SK-N-SH (cell line): ENCODE measurements around the gene TFEB. TPM values are rescaled to one million over a fixed set of nuclear protein-coding genes. Genes with fewer than 3 reads are reported as not detected.

Experiments used
- CTCF ChIA-PET: fragments of 300-600, 350-600 bp; formaldehyde crosslinking; extraction: SDS; loops from one replicate; lab custom pipeline; 2021; lab: Yijun Ruan, JAX
- POLR2A ChIA-PET: fragments of 350-600 bp; sonication (Branson Sonifier 250); formaldehyde crosslinking; extraction: SDS; loops from one replicate; lab custom pipeline; 2020; ENCODE audit warnings: antibody characterized with exemption, inconsistent platforms; lab: Yijun Ruan, JAX
- DNase-seq: peaks from one replicate; pipeline ENCODE4 v3.0.0; 2012
- H2AFZ ChIP-seq: fragments of 200-600 bp; sonication (generic); 2 replicates; pipeline ENCODE4 v1.8.1; 2016; ENCODE audit warnings: antibody characterized with exemption, mild to moderate bottlenecking, low read depth
- H3F3A ChIP-seq: fragments of 200-600 bp; sonication (generic); replicated peaks from 2 replicates; pipeline ENCODE3; 2016; ENCODE audit warnings: antibody characterized with exemption, mild to moderate bottlenecking; ENCODE audit not compliant: insufficient read depth
- H3K27ac ChIP-seq, 2 experiments: fragments of 200-500 bp in 1 of 2; fragments of 200-600 bp in 1 of 2; sonication (Bioruptor generic) in 1 of 2; sonication (generic), shearing (Covaris generic) in 1 of 2; 2 replicates each; pipeline versions ENCODE4 v1.5.1 to v1.6.1; 2014 to 2016; ENCODE audit warnings: low read depth in 2 of 2, inconsistent platforms in 1 of 2, low read length in 1 of 2, mild to moderate bottlenecking in 1 of 2, mixed read lengths in 1 of 2
- H3K27me3 ChIP-seq: fragments of 200-600 bp; sonication (generic), shearing (Covaris generic); 2 replicates; pipeline ENCODE4 v1.6.1; 2016; ENCODE audit warnings: mixed run types; ENCODE audit not compliant: insufficient read depth
- H3K36me3 ChIP-seq, 2 experiments: fragments of 200-500 bp in 1 of 2; fragments of 200-600 bp in 1 of 2; sonication (Bioruptor generic) in 1 of 2; sonication (generic) in 1 of 2; replicated peaks in 1 of 2; 2 replicates each; pipeline versions ENCODE3 to v1.5.1; 2014 to 2016; ENCODE audit warnings: low read length in 1 of 2, mild to moderate bottlenecking in 1 of 2; ENCODE audit not compliant: insufficient read depth in 2 of 2, control insufficient read depth in 1 of 2
- H3K4me1 ChIP-seq, 2 experiments: fragments of 200-500 bp in 1 of 2; fragments of 200-600 bp in 1 of 2; sonication (Bioruptor generic) in 1 of 2; sonication (generic), shearing (Covaris generic) in 1 of 2; 2 replicates each; pipeline versions ENCODE4 v1.5.1 to v1.6.1; 2014 to 2016; ENCODE audit warnings: low read depth in 1 of 2, low read length in 1 of 2, mixed run types in 1 of 2; ENCODE audit not compliant: insufficient read depth in 2 of 2, control insufficient read depth in 1 of 2
- H3K4me2 ChIP-seq: fragments of 200-600 bp; sonication (generic), shearing (Covaris generic); 2 replicates; pipeline ENCODE4 v1.6.1; 2017; ENCODE audit warnings: mixed run types
- H3K4me3 ChIP-seq, 2 experiments: fragments of 200-500 bp in 1 of 2; fragments of 200-600 bp in 1 of 2; sonication (Bioruptor generic) in 1 of 2; sonication (generic), shearing (Covaris generic) in 1 of 2; 2 replicates each; pipeline versions ENCODE4 v1.5.1 to v1.8.1; 2014 to 2016; ENCODE audit warnings: low read depth in 2 of 2, inconsistent platforms in 1 of 2, low read length in 1 of 2, mild to moderate bottlenecking in 1 of 2, mixed read lengths in 1 of 2, moderate library complexity in 1 of 2
- H3K79me2 ChIP-seq: fragments of 200-600 bp; sonication (generic); 2 replicates; pipeline ENCODE4 v1.8.1; 2017; ENCODE audit warnings: mild to moderate bottlenecking; ENCODE audit not compliant: insufficient read depth
- H3K9ac ChIP-seq: fragments of 200-600 bp; sonication (generic); 2 replicates; pipeline ENCODE4 v1.6.1; 2017; ENCODE audit warnings: mixed run types
- H3K9me2 ChIP-seq: fragments of 200-600 bp; sonication (generic); 2 replicates; pipeline ENCODE4 v1.6.1; 2017; ENCODE audit warnings: mixed run types
- H3K9me3 ChIP-seq: fragments of 200-600 bp; sonication (generic); 2 replicates; pipeline ENCODE4 v1.6.1; 2017; ENCODE audit warnings: mixed run types, mild to moderate bottlenecking, moderate library complexity
- H4K20me1 ChIP-seq: fragments of 200-600 bp; sonication (generic); 2 replicates; pipeline ENCODE4 v1.6.1; 2017; ENCODE audit warnings: mild to moderate bottlenecking, mixed run types; ENCODE audit not compliant: insufficient read depth
- CHD2 ChIP-seq: fragments of 150-350 bp; IDR thresholded peaks from 2 replicates; pipeline ENCODE4 v1.6.1; 2018; ENCODE audit warnings: low read length; ENCODE audit not compliant: partially characterized antibody
- ELF1 ChIP-seq: IDR thresholded peaks from 2 replicates; pipeline ENCODE4 v1.4.0; 2012
- FOSL2 ChIP-seq: IDR thresholded peaks from 2 replicates; pipeline ENCODE4 v1.4.0; 2012; ENCODE audit warnings: low read depth, mild to moderate bottlenecking, moderate library complexity, borderline replicate concordance
- FOXJ3 ChIP-seq: sonication (generic); formaldehyde crosslinking; IDR thresholded peaks from 2 replicates; pipeline ENCODE4 v1.5.1; 2020; ENCODE audit warnings: mild to moderate bottlenecking, missing genetic modification reagents
- FOXM1 ChIP-seq: IDR thresholded peaks from 2 replicates; pipeline ENCODE4 v1.4.0; 2012; ENCODE audit warnings: low read depth, mild to moderate bottlenecking
- GABPA ChIP-seq: IDR thresholded peaks from 2 replicates; pipeline ENCODE4 v1.4.0; 2012; ENCODE audit warnings: low read depth, mild to moderate bottlenecking
- GATA2 ChIP-seq: sonication (generic); formaldehyde crosslinking; IDR thresholded peaks from 2 replicates; pipeline ENCODE4 v1.5.0; 2020; ENCODE audit warnings: mild to moderate bottlenecking, missing genetic modification reagents
- IRF3 ChIP-seq: fragments of 150-350 bp; IDR thresholded peaks from 2 replicates; pipeline ENCODE4 v1.6.1; 2016; ENCODE audit warnings: mild to moderate bottlenecking, low read depth, low read length
- JUND ChIP-seq: IDR thresholded peaks from 2 replicates; pipeline ENCODE4 v1.4.0; 2012
- MEF2A ChIP-seq: IDR thresholded peaks from 2 replicates; pipeline ENCODE4 v1.4.0; 2012; ENCODE audit warnings: low read depth, borderline replicate concordance
- MXI1 ChIP-seq: IDR thresholded peaks from 2 replicates; pipeline ENCODE4 v1.6.1; 2012; ENCODE audit warnings: mild to moderate bottlenecking, low read depth, low read length, improper control_type of control experiment
- NFIC ChIP-seq: IDR thresholded peaks from 2 replicates; pipeline ENCODE4 v1.4.0; 2012; ENCODE audit warnings: borderline replicate concordance
- POLR2AphosphoS5 ChIP-seq: IDR thresholded peaks from 2 replicates; pipeline ENCODE4 v1.6.1; 2012; ENCODE audit warnings: low read depth, low read length
- RXRA ChIP-seq: IDR thresholded peaks from 2 replicates; pipeline ENCODE4 v1.4.0; 2012; ENCODE audit warnings: low read depth, mild to moderate bottlenecking, borderline replicate concordance
- SMC3 ChIP-seq: IDR thresholded peaks from 2 replicates; pipeline ENCODE4 v1.6.1; 2012; ENCODE audit warnings: low read depth, low read length, improper control_type of control experiment
- TCF12 ChIP-seq: IDR thresholded peaks from 2 replicates; pipeline ENCODE4 v1.4.0; 2012
- TEAD4 ChIP-seq: IDR thresholded peaks from 2 replicates; pipeline ENCODE4 v1.4.0; 2012; ENCODE audit warnings: mild to moderate bottlenecking, borderline replicate concordance; ENCODE audit not compliant: insufficient read depth
- YY1 ChIP-seq: IDR thresholded peaks from 2 replicates; pipeline ENCODE4 v1.4.0; 2012; ENCODE audit warnings: low read depth, mild to moderate bottlenecking
- WGBS: methylation state at CpG from one replicate; pipeline ENCODE4 v1.1.6; 2017; ENCODE audit warnings: low lambda C conversion rate; 5-methylcytosine and 5-hydroxymethylcytosine counted together
- polyA plus RNA-seq, 3 experiments: library from polyadenylated mRNA; depleted of rRNA; stranded (reverse); fragments of >200 nt; gene quantifications; 2 replicates each; pipeline ENCODE4 v1.2.3, GENCODE V29; 2012
- TF ChIP-seq, protein P1 (sequence below): fragments of 150-350 bp; IDR thresholded peaks from 2 replicates; pipeline ENCODE4 v1.6.1; 2017; ENCODE audit warnings: antibody characterized with exemption, low read length, low read depth, borderline replicate concordance
- TF ChIP-seq, protein P2 (sequence below): IDR thresholded peaks from 2 replicates; pipeline ENCODE4 v1.4.0; 2012; ENCODE audit warnings: low read depth, borderline replicate concordance

The TFEB gene
- polyA plus RNA-seq, 1 of the 3 experiments (the other 2 are of a cell fraction), result 6.2 TPM

DNA sequence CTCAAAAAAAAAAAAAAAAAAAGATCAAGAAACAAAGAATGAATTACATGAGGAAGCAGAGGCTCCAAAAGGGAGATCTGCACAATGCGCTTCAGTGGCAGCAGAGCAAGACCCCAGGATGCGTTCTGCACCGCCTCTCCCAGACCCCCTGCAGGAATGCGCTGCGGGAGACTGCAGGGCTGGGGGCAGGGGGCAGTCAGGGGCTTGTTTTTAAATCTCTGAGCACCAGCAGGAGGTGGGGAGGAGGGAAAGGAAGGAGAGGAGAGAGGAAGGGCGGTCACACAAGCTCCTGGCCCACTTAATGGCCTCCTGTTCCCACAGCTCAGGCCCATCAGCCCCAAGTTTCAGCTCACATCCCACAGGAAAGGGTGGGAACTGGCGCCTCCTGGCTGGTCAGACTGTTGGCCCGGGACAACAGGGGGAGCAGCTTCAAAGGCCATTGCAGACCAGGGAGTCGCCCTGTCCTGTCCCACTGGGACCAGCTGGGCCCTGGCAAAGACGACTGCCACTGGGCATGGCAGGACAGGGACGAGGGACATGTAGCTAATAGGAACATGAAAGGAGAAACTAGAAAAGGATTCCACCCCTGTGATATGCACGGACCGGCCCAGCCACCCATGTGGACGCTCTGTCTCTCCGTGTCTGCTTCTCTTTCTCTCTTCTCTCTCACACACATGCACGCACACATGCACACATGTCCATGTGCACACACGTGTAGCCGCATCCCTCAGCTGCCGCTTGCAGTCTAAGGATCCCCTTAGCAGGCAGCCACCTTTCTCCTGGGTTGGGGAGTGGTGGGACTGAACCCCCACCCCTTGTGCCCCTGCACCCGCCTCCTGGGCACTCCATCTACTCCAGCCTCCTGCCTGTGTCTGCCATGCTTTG lies 34.7 kb downstream of the TFEB start:
- no peaks in the 10 kb centered on the region for H3K27me3 ChIP-seq
- CTCF ChIA-PET, result interaction anchor here (0.8 to 2.3 kb wide), 8 partner anchors 17 to 333 kb away, joined by 3 to 17 read pairs (median 3); partner anchors contain the start of gene TFEB

DNA sequence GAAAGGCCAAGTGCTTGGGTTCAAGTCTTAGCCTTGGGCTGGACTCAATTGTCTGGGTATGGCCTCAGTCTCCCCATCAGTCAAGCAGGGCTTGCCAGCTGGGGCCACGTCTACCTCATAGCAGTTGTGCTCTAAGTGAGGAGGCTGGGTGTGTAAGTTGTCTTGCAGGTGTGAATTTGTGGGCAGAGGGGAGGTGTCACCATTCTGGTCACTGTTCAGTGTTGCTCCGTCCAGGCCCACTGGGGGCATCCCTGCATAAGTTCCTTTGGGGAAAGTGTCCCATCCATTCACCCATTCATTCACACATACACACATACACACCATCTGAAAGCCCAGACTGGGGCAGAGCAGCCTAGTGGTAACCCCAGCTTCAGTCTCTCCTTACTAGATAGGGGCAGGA lies 36.3 kb downstream of the TFEB start:
- no peaks in the 10 kb centered on the region for H4K20me1 ChIP-seq
- peaks cover 35% of the 10 kb centered on the region for H3F3A ChIP-seq
- H3K9me3 ChIP-seq, result no peaks in the 10 kb centered on the region
- no peaks in the 10 kb centered on the region for H3K27me3 ChIP-seq
- no peaks in the 10 kb centered on the region for H3K9me2 ChIP-seq
- peaks cover 15 to 31% of the 10 kb centered on the region in 2 experiments for H3K4me1 ChIP-seq
- H3K4me3 ChIP-seq, result 0 out of 4 replicates have a peak overlapping the region, but pooled peaks of 1 of the 2 experiments have one; percentile 12
- POLR2A ChIA-PET, result no interaction called here
- H3K4me2 ChIP-seq, result peak overlapping the region; percentile 81
- H3K27ac ChIP-seq, result peak overlapping the region in 1 of 2 experiments; percentile 100; a peak in 2 of 4 replicates
- 100% methylated on average over 1 of the region's 2 CpGs for WGBS
- CTCF ChIA-PET, result interaction anchor here (0.7 to 2.5 kb wide), 9 partner anchors 9 to 331 kb away, joined by 3 to 17 read pairs (median 3); partner anchors contain the start of gene TOMM6
- DNase-seq, result no peak
- no peak overlapping the region for H2AFZ ChIP-seq
- H3K9ac ChIP-seq, result peak overlapping the region; percentile 81
- no peaks in the 10 kb centered on the region for H3K36me3 ChIP-seq
- peaks cover 18% of the 10 kb centered on the region for H3K79me2 ChIP-seq
- TF ChIP-seq FOSL2, result no peak
- no peak for TF ChIP-seq ELF1
- no peak for TF ChIP-seq FOXM1
- no peak for TF ChIP-seq CHD2
- no peak for TF ChIP-seq POLR2AphosphoS5
- TF ChIP-seq JUND, result no peak
- no peak for TF ChIP-seq YY1
- TF ChIP-seq FOXJ3 (CRISPR knock-in tag), result no peak
- TF ChIP-seq, protein P1, sequence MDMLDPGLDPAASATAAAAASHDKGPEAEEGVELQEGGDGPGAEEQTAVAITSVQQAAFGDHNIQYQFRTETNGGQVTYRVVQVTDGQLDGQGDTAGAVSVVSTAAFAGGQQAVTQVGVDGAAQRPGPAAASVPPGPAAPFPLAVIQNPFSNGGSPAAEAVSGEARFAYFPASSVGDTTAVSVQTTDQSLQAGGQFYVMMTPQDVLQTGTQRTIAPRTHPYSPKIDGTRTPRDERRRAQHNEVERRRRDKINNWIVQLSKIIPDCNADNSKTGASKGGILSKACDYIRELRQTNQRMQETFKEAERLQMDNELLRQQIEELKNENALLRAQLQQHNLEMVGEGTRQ, result no peak
- no peak for TF ChIP-seq MXI1
- TF ChIP-seq GABPA, result no peak
- no peak for TF ChIP-seq IRF3
- no peak for TF ChIP-seq GATA2 (CRISPR knock-in tag)
- TF ChIP-seq MEF2A, result no peak
- TF ChIP-seq, protein P2, sequence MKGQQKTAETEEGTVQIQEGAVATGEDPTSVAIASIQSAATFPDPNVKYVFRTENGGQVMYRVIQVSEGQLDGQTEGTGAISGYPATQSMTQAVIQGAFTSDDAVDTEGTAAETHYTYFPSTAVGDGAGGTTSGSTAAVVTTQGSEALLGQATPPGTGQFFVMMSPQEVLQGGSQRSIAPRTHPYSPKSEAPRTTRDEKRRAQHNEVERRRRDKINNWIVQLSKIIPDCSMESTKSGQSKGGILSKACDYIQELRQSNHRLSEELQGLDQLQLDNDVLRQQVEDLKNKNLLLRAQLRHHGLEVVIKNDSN, result no peak

More for the DNA sequence above, 34.7 kb downstream of the TFEB start:
- WGBS, result 90% methylated on average over 20 of the region's 20 CpGs
- POLR2A ChIA-PET, result interaction anchor here (0.9 kb wide), 1 partner anchor 33 kb away, joined by 3 read pairs; no protein-coding TSS in a partner anchor
- Histone ChIP-seq H3K4me3 (no peak overlapping the region), H3K79me2 (peaks cover 31% of the 10 kb centered on the region), H3K4me2 (no peak overlapping the region), H4K20me1 (no peaks in the 10 kb centered on the region), H3K9me2 (no peaks in the 10 kb centered on the region), H3K4me1 (peaks cover 21 to 35% of the 10 kb centered on the region in 2 experiments), H2AFZ (no peak overlapping the region), H3K9me3 (no peaks in the 10 kb centered on the region), H3F3A (peaks cover 43% of the 10 kb centered on the region), H3K36me3 (no peaks in the 10 kb centered on the region), H3K27ac (peak overlapping the region in 1 of 2 experiments; percentile 100; a peak in 1 of 4 replicates), H3K9ac (no peak overlapping the region)
- no peak for TF ChIP-seq TCF12
- TF ChIP-seq JUND, result no peak
- no peak for TF ChIP-seq TEAD4
- no peak for TF ChIP-seq RXRA
- no peak for TF ChIP-seq NFIC
- TF ChIP-seq IRF3, result no peak
- TF ChIP-seq FOXJ3 (CRISPR knock-in tag), result no peak
- TF ChIP-seq SMC3, result no peak
- no peak for DNase-seq
